GM18867 (cell line): Measurements from ENCODE around the gene PNPLA7.

Experiments
- ATAC-seq: cut with Tn5 transposase; IDR thresholded peaks from one replicate; pipeline ENCODE4 v1.9.1; 2021; ENCODE audit warnings: mild to moderate bottlenecking, moderate library complexity; ENCODE audit not compliant: unreplicated experiment

The PNPLA7 gene

DNA sequence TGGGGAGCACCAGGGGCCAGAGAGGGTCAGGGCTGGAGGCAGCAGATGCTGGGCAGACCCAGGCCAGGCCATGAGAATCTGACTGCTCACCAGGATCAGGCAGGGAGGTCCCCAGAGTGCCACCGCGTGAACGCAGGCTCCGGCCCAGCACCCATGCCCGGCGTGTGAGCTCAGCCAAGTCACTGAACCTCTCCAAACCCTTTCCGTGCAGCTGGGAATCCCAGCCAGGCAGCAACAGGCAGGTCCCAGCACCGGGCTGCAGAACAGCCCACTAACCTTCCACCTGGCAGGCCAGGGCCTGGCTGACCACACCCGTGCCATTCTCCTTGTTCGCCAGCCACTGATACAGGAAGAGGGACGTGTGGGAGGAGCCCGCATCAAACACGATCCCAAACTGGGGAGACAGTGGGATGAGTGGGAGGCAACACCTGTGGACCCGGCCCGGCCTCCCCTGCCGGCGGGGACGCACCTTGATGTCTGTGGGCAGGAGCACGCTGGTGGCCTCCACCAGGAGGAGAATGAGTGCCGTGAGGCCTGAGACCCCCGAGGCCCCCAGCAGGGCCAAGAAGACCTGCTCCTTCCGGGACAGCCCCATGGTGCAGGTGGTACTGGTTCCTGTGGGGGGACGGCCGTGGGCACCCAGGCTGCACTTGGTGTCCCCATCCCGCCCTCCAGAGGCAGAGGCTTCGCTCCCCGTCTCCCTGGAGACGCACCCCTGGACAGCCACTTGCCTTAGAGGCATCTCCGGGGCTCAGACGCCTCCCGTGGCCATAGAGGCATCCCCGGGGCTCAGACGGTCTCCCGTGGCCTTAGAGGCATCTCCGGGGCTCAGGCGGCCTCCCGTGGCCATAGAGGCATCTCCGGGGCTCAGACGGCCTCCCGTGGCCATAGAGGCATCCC lies 112.3 kb downstream of the PNPLA7 start:
- ATAC-seq, result no peak

DNA sequence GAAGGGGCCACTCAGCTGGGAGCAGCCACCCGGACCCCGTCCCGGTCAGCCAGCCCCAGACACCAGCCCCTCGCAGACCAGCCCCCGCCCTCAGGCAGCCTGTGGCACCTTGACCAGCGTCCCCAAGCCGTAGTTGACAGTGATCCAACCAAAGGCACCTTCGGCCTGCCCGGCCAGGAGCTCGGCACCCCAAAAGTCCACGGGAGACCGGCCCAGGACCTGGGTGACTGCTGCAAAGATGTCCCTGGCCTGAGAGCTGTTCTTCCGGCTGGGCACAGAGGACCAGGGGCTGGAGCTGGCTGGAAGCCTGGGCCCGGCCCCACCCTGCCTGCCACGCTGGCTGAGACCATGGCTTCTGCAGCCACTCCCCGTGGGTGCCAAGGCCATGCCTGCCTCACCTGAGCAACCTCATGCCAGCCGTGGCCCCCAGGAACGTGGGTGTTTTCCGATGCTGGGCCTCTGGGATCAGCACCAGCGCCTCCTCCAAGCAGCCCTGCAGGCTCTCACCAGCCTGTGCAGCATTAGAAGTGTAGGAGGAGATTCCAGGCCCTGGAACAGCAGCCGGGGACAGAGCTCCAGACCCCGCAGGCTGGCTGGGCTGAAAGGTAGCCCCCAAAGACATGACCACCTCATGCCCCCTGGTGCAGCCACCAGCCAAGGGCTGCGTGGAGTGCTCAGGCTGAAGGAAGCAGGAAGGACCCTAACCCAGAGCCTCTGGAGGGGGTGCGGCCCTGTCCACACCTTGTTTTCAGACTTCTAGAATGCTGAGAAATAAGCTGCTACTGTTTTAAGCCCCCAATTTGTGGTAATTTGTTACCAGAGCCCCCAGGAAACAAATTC lies 113.2 kb downstream of the PNPLA7 start:
- ATAC-seq, result no peak

DNA sequence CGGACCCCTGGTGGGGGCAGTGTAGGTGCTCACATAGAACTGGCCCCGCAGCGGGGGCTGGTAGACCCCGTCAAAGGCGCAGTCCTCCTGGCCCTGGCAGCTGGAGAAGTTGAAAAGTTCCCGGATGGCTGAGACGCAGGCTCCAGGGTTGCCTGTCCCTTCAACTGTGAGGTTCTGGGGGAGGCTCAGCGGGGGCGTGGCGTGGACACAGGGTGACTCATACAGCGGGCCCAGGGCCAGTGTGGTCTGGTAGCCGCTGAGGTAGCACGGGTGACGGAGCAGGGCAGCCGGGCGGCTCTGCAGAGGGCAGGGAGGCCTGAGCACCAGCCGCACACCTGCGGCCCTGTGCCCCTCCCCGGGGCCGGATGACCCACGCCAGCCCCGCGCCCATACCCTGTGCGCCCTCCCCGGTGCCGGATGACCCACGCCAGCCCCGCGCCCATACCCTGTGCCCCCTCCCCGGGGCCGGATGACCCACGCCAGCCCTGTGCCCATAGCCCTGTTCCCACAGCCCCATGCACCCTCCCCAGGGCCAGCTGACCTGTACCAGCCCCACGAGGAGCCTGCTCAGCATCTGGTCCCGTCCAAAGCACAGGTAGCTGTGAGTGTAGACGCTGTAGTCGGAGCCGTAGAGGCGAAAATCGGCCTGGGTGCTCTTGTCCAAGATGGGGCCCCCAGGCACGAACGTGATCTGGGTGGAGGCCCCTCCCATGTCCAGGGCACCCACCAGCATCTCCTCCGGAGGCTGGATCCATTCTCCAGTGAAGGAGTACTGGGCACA lies 114.0 kb downstream of the PNPLA7 start:
- no peak for ATAC-seq

DNA sequence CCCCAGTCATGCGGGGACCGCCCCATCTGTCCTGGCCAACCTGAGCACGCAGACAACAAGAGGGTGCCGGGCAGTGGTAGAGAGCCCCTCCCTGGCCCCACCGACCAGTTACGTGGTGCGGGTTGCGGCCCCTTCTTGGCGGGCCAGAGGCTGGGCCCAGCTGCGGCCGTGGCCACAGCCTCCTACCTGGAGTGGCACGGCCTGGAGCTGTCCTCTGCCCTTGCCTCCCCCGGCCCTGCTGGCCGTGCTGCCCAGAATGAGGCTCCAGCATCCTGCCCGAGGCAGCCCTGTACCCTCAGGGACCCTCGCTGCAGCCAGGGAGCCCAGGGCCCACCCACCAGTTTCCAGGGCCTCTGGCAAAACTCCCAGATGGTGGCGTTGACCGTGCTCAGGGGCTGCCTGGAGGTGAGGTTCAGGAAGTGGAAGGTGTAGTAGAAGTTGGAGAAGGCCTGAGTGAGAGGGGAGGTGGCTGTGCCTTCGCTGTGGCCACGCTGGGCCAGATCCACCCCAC lies 114.8 kb downstream of the PNPLA7 start:
- no peak for ATAC-seq

DNA sequence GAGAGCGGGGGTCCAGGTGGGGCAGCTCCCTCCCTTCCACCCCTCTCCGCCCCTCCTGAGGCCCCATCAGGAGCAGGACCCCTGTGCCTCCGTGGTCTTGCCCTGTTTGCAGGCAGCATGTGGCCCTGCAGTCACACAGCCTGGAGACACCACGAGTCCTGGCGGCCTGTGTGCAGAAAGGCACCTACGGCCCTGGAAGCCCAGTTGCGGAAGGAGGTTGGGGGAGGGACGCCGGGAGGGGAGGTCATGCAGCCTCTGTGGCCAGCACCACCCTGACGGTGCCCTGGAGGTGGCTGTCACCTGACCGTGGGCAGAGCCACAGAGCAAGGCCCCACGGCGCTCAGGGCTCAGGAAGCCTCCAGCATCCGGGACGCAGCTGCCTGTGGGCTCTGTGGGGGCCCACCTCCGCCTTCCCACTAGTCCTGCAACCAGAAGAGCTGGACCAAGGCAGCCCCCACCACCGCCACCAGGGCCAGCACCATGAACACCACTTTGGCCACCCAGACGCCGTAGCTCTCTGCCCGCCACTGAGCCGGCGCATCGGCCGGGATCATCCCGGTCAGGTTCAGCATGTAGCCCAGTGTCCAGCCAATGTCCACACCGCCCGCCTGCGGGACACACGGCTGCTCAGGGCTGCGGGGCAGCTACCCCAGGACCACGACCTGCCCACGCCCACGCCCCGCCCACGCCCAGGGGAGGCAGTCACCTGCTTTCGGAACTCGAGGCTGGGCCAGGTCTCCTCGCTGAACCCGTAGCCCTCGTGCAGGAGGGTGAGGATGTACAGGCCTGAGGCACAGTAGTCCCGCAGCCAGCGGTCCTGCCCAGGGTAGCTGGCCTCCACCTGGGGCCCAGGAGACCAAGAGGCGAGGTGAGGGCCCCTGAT lies 115.5 kb downstream of the PNPLA7 start:
- ATAC-seq, result no peak

DNA sequence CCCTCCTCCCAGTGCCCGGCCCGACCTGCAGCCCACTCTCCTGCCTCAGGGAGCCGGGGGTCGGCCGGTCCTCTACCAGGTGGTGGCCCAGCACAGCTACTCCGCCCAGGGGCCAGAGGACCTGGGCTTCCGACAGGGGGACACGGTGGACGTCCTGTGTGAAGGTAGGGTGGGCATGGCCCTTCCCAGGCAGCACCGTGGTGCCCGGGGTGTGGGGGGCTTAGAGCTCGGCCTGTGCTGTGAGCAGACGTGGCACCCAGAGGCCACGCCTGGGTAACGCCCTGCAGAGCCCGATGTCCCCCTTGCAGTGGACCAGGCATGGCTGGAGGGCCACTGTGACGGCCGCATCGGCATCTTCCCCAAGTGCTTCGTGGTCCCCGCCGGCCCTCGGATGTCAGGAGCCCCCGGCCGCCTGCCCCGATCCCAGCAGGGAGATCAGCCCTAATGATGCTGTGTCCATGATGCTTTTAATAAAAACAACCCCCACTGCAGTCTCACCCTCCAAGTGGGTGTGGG lies 116.2 kb downstream of the PNPLA7 start:
- no peak for ATAC-seq

DNA sequence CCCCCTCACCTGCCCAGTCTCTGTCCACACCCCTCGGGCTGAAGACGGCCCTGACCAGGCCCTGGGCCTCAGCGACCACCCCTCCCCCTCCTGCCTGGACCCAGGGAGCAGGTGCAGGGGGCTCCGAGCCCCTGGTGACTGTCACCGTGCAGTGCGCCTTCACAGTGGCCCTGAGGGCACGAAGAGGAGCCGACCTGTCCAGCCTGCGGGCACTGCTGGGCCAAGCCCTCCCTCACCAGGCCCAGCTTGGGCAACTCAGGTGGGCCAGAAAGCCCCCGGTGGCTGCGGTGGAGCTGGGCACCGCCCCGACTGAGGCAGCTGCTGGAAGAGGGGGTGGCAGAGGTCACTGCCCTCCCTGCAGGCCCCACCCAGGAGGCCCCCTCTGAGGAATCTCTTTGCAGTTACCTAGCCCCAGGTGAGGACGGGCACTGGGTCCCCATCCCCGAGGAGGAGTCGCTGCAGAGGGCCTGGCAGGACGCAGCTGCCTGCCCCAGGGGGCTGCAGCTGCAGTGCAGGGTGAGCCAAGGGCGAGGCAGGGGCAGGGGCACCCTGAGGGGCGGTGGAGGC lies 116.8 kb downstream of the PNPLA7 start:
- ATAC-seq, result no peak

DNA sequence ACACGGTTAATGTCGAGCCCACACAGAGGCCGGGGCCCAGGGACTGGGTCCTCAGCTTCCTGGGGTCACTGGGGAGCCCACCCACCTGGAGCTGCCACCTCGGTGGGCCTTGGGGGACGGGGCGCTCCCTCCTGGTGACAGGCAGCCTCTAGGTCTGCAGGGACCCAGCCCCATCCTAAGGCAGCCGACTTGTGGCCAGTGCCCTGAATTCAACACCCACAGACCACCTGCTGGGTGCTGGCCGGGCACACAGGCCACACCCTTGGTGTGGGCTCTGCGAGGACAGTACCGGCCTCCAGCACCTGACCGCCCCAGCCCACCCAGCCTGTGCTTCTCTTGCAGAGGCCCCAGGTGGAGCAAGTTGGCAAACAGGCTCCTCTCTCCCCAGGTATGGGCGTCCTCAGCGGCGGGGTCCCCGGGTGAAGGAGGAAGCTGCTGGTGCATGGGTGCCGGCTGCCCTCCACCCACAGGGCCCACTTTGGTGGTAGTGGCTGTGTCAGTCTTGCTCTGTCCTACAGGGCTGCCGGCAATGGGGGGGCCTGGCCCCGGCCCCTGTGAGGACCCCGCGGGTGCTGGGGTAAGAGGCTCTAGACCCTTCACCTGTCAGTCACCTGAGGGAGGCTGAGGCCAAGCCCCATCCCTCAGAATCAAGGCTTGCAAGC lies 117.4 kb downstream of the PNPLA7 start:
- no peak for ATAC-seq

DNA sequence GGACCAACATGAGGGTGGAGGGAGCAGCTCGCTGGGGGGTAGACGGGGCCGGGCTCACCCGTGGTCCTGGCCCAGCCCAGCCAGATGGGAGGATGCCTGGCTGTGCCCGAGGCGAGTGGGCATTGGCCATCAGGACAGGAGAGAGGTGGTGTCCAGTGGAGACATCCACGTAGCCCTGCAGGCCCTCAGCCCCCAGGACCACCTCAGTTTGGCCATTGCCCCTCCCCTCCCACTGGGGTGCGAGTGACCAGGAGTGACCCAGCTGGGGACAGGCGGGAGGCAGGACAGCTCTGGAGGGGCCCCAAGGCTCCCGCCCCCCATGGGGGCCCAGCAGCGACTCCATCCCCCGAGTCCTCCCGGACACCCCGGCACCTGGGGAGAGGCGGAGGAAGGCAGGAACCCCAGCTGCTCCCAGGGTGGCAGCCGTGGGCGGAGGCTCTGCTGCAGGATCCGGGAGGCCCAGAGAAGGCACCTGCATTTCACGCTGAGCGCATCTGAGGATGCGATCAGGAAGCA lies 118.7 kb downstream of the PNPLA7 start:
- ATAC-seq, result no peak

DNA sequence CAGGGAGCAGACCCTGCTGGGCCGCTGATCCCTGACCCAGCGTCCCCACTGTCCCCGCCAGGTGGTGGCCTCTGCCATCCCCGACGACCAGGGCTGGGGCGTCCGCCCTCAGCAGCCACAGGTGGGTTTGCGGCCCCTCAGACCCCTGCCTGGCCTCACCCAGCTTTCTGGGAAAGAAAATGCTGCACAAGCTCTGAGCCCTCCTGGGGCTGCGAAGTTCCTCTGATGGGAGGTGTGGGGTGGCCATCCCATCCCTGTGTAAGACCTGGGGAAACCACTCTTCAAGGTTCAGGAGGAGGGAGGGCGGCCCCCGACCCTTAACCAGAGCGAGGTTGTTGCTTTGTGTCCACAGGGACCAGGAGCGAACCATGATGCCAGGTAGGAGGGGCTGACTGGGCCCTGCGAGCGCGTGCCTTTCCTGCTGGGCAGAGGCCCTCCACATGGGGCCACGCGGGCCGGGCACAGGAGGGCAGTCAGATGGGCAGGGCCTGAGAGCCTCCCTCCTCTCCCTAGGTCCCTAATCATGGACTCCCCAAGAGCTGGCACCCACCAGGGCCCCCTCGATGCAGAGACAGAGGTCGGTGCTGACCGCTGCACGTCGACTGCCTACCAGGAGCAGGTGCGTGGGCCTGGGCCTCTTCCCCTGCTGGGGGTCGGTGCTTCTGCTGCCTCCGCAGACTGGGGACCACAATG lies 119.3 kb downstream of the PNPLA7 start:
- ATAC-seq, result no peak

DNA sequence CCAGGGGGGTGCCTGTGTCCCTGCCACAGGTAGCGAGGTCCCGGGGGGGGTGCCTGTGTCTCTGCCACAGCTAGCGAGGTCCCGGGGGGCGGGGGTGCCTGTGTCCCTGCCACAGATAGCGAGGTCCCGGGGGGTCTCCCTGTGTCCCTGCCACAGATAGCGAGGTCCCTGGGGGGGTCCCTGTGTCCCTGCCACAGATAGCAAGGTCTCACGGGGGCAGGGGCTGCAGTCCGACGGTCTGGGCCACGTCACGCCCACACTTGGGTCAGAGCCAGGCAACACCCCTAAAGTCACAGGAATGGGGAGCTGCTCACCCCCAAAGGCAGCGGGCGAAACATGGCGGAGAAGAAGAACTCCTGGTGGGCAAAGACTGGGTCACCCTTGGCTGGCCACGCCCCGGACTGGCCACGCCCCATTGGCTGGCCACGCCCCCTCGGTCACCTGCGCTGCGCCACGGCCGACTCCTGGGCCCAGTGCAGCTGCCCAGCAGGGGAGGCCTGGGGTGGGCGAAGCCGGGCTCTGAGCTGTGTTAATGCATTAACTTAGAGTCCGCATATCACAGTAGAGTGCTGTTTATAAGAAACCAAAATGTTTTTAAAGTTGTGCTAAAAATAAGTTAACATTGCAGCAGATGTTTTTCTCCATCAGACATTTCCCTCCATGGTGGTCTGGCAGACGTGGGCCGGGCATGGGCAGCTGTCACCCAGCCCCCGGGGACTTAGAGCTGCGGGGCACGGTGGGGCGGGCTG lies 120.1 kb downstream of the PNPLA7 start:
- ATAC-seq, result peak; percentile 63

DNA sequence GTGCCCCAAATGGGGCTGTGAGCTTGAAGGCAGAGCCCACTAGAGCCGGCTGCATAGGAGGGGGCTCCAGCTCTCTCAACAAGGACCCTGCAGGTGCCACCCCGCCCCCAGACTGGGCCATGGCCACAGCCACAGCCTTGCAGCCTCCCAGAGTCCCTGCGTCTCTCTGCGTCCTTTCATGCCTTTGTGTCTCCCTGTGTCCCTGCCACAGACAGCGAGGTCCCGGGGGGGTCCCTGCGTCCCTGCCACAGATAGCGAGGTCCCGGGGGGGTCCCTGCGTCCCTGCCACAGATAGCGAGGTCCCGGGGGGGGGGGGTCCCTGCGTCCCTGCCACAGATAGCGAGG lies 120.7 kb downstream of the PNPLA7 start:
- no peak for ATAC-seq

DNA sequence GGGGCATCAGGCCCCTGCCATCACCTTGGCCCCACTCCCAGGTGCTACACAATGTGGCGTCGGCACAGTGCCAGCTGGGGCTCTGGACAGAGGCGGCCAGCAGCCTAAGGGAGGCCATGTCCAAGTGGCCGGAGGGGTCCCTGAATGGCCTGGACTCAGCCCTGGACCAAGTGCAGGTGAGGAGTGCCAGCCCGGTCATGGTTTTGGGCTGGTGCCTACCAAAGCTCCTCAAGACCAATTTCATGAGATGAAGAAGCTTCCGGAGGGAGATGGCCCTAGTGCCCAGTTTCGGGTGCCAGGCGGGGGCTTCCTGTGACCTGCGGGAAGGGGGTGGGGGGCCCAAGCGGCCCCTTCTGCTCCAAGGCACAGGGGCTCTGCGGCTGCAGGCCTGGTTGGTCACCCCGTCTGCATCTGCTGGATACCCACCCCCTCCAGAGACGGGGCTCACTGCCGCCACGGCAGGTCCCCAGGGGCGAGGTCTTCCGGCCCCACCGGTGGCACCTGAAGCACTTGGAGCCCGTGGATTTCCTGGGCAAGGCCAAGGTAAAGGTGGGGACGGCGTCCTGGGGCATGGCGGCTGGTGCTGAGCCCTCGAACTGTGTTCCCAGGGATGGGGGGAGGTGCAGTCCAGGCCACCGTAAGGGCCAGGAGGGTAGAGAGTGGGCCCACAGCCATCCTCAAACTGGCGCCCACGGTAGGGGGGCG lies 121.2 kb downstream of the PNPLA7 start:
- ATAC-seq, result no peak

DNA sequence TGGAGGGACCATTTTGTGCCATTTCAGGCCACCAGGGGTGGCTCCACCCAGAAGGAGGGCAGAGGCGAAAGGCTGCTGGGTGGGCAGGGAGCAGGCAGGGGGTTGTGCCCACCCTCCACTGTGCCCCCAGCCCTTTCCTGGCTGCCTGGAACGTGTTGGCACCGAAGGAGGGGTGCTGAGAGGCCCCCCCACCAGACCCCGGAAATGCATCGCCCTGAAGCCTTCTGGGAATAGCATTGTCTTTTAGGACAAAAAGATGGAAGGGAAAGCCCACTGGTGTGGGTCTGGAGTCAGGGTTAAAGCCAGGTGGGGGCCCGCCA lies 121.9 kb downstream of the PNPLA7 start:
- no peak for ATAC-seq

DNA sequence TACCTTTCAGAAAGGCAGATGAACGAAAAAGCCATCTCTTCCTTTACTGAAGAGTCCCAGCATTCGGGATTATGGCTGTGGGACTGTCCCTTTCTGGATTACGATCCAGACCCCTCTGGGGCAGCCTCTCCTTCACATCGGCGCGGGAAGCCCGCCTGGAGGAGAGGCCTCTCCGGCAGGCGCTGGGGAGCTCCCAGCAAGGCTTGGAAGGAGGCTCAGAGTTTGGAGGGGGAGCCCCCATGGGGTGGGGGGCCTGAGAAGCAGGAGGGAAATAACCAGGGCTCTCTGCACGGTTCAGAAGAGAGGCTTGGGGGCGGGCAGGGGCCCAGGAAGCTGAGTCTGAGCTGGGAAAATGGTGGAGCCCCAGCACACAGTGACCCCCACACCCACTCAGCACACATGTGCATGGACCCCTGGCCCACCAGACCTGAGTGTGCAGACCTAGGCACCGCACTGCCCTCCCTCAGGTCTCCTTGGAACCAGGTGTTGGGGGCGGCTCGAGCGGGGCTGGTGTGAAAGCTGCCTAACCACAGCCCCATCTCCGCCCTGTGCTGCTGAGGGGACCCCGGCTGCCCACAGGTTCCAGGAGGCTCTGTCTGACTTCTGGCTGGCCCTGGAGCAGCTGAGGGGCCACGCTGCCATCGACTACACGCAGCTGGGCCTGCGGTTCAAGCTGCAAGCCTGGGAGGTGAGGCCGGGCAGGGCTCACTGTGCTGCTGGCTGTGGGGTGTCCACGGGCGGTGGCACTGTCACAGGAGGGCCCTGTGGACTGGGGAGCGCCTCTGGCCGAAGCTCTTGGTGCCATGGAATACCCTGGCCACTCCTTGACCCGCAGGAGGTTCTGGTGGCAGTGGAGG lies 122.5 kb downstream of the PNPLA7 start:
- ATAC-seq, result no peak

DNA sequence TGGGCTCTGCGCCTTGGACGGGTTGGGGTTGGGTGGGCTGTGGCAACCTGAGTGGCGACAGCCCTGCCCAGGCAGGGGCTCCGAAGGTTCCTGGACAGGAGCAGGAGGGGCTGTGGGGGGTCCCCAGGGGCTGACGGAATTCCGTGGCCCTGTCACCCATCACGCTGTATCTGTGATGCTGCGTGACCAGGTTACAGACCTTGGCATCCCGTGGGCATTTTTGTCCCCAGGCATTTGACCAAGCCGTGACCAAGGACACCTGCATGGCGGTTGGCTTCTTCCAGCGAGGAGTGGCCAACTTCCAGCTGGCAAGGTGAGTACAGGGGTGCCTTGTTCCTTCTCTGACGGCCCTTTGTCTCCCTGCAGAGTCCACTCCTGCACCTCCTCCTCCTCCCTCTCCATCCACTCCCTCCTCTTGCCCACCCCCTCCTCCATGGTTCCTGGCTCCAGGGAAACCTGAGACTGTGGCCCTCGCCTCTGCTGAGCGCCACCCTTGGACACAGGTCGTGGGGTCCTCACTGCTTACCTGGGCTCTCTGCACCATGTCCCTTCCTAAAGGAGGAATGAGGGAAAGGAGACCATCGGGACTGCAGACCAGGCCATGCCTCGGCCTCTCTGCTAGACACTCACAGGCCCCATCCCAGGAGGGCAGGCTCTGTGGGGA lies 124.1 kb downstream of the PNPLA7 start:
- ATAC-seq, result no peak
